ENCODE measurements around the gene MYOCD.

MYOCD gene

GRCh38 chr17:12729086-12729485 is 63.4 kb downstream of the MYOCD start:
- TF ChIP-seq FOXP2 (optimal IDR thresholded peaks at IDR 0.05; ENCODE audit: borderline replicate concordance, extremely low read depth, extremely low read length, insufficient read depth) (no peak), TAF1 (IDR thresholded peaks at IDR 0.05; ENCODE audit: borderline replicate concordance, insufficient read depth, low read length) (no peak), SIN3A (IDR thresholded peaks at IDR 0.05; ENCODE audit: borderline replicate concordance, insufficient read depth, low read length) (no peak), REST (IDR thresholded peaks at IDR 0.05; ENCODE audit: insufficient read depth in 1 of 2, low read depth in 2 of 2, low read length in 2 of 2) (no peak), POLR2AphosphoS5 (IDR thresholded peaks at IDR 0.05; ENCODE audit: low read depth, low read length) (no peak)

GRCh38 chr17:12730421-12730820 is 64.7 kb downstream of the MYOCD start:
- TF ChIP-seq REST (IDR thresholded peaks at IDR 0.05; ENCODE audit: insufficient read depth in 1 of 2, low read depth in 2 of 2, low read length in 2 of 2) (no peak), POLR2AphosphoS5 (IDR thresholded peaks at IDR 0.05; ENCODE audit: low read depth, low read length) (no peak), SIN3A (IDR thresholded peaks at IDR 0.05; ENCODE audit: borderline replicate concordance, insufficient read depth, low read length) (no peak), FOXP2 (optimal IDR thresholded peaks at IDR 0.05; ENCODE audit: borderline replicate concordance, extremely low read depth, extremely low read length, insufficient read depth) (no peak), TAF1 (IDR thresholded peaks at IDR 0.05; ENCODE audit: borderline replicate concordance, insufficient read depth, low read length) (no peak)

GRCh38 chr17:12730931-12731521 is 65.3 kb downstream of the MYOCD start:
- TF ChIP-seq TAF1 (IDR thresholded peaks at IDR 0.05; ENCODE audit: borderline replicate concordance, insufficient read depth, low read length) (no peak), SIN3A (IDR thresholded peaks at IDR 0.05; ENCODE audit: borderline replicate concordance, insufficient read depth, low read length) (no peak), FOXP2 (optimal IDR thresholded peaks at IDR 0.05; ENCODE audit: borderline replicate concordance, extremely low read depth, extremely low read length, insufficient read depth) (no peak), REST (IDR thresholded peaks at IDR 0.05; ENCODE audit: insufficient read depth in 1 of 2, low read depth in 2 of 2, low read length in 2 of 2) (no peak), POLR2AphosphoS5 (IDR thresholded peaks at IDR 0.05; ENCODE audit: low read depth, low read length) (no peak)

GRCh38 chr17:12731839-12732238 is 66.1 kb downstream of the MYOCD start:
- TF ChIP-seq TAF1 (IDR thresholded peaks at IDR 0.05; ENCODE audit: borderline replicate concordance, insufficient read depth, low read length) (no peak), SIN3A (IDR thresholded peaks at IDR 0.05; ENCODE audit: borderline replicate concordance, insufficient read depth, low read length) (no peak), FOXP2 (optimal IDR thresholded peaks at IDR 0.05; ENCODE audit: borderline replicate concordance, extremely low read depth, extremely low read length, insufficient read depth) (no peak), REST (IDR thresholded peaks at IDR 0.05; ENCODE audit: insufficient read depth in 1 of 2, low read depth in 2 of 2, low read length in 2 of 2) (no peak), POLR2AphosphoS5 (IDR thresholded peaks at IDR 0.05; ENCODE audit: low read depth, low read length) (no peak)

All from PFSK-1 (cell line).